ENCODE data around the gene SCPEP1.

DNA sequence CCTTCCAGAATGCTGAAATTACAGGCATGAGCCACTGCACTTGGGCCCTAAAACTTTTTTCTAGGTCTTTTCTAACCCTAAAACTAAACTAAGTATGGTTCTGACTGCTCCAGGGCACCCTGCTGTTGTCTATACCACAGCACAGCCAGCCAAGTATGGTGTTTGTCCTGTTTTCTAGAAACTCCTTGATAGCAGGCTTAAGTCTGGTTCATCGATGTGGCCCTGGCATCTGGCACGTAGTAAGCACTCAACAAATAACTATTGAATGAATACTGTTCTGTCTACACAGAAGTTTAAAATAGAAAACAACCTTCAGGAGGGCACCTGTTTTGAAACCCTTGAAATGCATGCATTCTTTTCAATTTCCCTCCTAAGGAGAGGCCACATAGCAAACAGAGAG, 62.6 kb downstream of the SCPEP1 start:
- TF ChIP-seq POLR2AphosphoS5 (IDR thresholded peaks at IDR 0.05; ENCODE audit: low read depth, low read length), result no peak
- TF ChIP-seq, protein P1, sequence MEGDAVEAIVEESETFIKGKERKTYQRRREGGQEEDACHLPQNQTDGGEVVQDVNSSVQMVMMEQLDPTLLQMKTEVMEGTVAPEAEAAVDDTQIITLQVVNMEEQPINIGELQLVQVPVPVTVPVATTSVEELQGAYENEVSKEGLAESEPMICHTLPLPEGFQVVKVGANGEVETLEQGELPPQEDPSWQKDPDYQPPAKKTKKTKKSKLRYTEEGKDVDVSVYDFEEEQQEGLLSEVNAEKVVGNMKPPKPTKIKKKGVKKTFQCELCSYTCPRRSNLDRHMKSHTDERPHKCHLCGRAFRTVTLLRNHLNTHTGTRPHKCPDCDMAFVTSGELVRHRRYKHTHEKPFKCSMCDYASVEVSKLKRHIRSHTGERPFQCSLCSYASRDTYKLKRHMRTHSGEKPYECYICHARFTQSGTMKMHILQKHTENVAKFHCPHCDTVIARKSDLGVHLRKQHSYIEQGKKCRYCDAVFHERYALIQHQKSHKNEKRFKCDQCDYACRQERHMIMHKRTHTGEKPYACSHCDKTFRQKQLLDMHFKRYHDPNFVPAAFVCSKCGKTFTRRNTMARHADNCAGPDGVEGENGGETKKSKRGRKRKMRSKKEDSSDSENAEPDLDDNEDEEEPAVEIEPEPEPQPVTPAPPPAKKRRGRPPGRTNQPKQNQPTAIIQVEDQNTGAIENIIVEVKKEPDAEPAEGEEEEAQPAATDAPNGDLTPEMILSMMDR (IDR thresholded peaks at IDR 0.05), result no peak
- no peak for TF ChIP-seq RAD21 (IDR thresholded peaks at IDR 0.05; ENCODE audit: low read length)
- TF ChIP-seq TEAD4 (IDR thresholded peaks at IDR 0.05; ENCODE audit: borderline replicate concordance, insufficient read depth), result no peak
- no peak for TF ChIP-seq FOXM1 (IDR thresholded peaks at IDR 0.05; ENCODE audit: low read depth)
- TF ChIP-seq EZH2phosphoT487 (IDR thresholded peaks at IDR 0.05; ENCODE audit: borderline replicate concordance, low read depth), result no peak
- TF ChIP-seq EP300 (IDR thresholded peaks at IDR 0.05; ENCODE audit: borderline replicate concordance in 1 of 2, low read depth in 1 of 2, low read length in 1 of 2), result no peak
- TF ChIP-seq NFIC (IDR thresholded peaks at IDR 0.05; ENCODE audit: borderline replicate concordance), result no peak
